Measurements from ENCODE around the gene FBXW5. TPM values are rescaled to one million over a fixed set of nuclear protein-coding genes. Genes with fewer than 3 reads are reported as not detected.

The FBXW5 gene
- total RNA-seq, 1 experiment from 2014 or later: 72.6 TPM

DNA sequence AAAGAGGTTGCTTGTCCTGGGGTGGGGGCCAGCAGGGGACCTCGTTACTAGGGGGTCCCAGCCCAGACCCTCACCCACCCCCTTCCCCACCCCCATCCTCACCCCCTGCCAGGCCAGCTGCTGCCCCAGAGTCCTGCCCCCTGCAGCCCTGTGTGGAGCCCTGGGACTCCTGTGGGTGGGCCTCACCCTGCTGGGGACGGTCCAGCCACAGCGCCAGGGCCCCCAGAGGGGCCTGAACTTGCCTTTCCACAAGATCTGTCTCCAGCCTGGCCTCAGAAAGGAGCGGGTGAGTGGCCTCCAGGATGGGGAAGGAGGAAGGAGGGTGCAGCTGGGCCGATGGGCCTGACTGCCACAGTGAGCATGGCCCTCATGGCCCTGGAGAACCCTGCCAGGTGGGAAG lies 25.2 kb upstream of the FBXW5 start:
- ATAC-seq (peak; percentile 22; the same call in 1 of the 2 replicates), DNase-seq (ENCODE audit: low read depth, low spot score) (no peak)
- H3K27me3 ChIP-seq (ENCODE audit: control insufficient read depth, insufficient read depth, low read length): no peaks in the 10 kb centered on the region
- ChIA-PET POLR2A (no interaction called here), CTCF (no interaction called here)
- H3K36me3 ChIP-seq (ENCODE audit: control insufficient read depth, insufficient read depth, low read length): no peaks in the 10 kb centered on the region
- H3K27ac ChIP-seq (ENCODE audit: low read length): no peak overlapping the region
- no peaks in the 10 kb centered on the region for H3K9me3 ChIP-seq (ENCODE audit: control insufficient read depth, insufficient read depth, low read depth, low read length)
- no TSS peak for BruUV-seq (replicated peaks)
- H3K4me1 ChIP-seq (ENCODE audit: control insufficient read depth, insufficient read depth, low read length): peaks cover under 1% of the 10 kb centered on the region; the same call in 1 of the 2 replicates
- in situ Hi-C loops (cut with HindIII; ENCODE audit: low pct_unique_long_range_greater_than_20kb, low sequenced_read_pairs) (no loop called here), intact Hi-C loops (cut with micrococcal nuclease; ENCODE audit: unreplicated experiment) (no loop called here)
- H3K4me3 ChIP-seq (ENCODE audit: low read depth in 2 of 2, low read length in 2 of 2): no peak overlapping the region
- TF ChIP-seq POLR2AphosphoS5 (IDR thresholded peaks at IDR 0.05; ENCODE audit: low read depth, low read length) (no peak), TCF7L2 (IDR thresholded peaks at IDR 0.05; ENCODE audit: low read depth, low read length) (no peak), SIN3A (IDR thresholded peaks at IDR 0.05; ENCODE audit: borderline replicate concordance, insufficient read depth, low read depth, low read length) (no peak)
- TF ChIP-seq, protein P1, sequence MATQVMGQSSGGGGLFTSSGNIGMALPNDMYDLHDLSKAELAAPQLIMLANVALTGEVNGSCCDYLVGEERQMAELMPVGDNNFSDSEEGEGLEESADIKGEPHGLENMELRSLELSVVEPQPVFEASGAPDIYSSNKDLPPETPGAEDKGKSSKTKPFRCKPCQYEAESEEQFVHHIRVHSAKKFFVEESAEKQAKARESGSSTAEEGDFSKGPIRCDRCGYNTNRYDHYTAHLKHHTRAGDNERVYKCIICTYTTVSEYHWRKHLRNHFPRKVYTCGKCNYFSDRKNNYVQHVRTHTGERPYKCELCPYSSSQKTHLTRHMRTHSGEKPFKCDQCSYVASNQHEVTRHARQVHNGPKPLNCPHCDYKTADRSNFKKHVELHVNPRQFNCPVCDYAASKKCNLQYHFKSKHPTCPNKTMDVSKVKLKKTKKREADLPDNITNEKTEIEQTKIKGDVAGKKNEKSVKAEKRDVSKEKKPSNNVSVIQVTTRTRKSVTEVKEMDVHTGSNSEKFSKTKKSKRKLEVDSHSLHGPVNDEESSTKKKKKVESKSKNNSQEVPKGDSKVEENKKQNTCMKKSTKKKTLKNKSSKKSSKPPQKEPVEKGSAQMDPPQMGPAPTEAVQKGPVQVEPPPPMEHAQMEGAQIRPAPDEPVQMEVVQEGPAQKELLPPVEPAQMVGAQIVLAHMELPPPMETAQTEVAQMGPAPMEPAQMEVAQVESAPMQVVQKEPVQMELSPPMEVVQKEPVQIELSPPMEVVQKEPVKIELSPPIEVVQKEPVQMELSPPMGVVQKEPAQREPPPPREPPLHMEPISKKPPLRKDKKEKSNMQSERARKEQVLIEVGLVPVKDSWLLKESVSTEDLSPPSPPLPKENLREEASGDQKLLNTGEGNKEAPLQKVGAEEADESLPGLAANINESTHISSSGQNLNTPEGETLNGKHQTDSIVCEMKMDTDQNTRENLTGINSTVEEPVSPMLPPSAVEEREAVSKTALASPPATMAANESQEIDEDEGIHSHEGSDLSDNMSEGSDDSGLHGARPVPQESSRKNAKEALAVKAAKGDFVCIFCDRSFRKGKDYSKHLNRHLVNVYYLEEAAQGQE (IDR thresholded peaks at IDR 0.05; ENCODE audit: insufficient read depth in 1 of 2, low read depth in 2 of 2, low read length in 1 of 2): no peak
- TF ChIP-seq, protein P2, sequence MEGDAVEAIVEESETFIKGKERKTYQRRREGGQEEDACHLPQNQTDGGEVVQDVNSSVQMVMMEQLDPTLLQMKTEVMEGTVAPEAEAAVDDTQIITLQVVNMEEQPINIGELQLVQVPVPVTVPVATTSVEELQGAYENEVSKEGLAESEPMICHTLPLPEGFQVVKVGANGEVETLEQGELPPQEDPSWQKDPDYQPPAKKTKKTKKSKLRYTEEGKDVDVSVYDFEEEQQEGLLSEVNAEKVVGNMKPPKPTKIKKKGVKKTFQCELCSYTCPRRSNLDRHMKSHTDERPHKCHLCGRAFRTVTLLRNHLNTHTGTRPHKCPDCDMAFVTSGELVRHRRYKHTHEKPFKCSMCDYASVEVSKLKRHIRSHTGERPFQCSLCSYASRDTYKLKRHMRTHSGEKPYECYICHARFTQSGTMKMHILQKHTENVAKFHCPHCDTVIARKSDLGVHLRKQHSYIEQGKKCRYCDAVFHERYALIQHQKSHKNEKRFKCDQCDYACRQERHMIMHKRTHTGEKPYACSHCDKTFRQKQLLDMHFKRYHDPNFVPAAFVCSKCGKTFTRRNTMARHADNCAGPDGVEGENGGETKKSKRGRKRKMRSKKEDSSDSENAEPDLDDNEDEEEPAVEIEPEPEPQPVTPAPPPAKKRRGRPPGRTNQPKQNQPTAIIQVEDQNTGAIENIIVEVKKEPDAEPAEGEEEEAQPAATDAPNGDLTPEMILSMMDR (IDR thresholded peaks at IDR 0.05): no peak

DNA sequence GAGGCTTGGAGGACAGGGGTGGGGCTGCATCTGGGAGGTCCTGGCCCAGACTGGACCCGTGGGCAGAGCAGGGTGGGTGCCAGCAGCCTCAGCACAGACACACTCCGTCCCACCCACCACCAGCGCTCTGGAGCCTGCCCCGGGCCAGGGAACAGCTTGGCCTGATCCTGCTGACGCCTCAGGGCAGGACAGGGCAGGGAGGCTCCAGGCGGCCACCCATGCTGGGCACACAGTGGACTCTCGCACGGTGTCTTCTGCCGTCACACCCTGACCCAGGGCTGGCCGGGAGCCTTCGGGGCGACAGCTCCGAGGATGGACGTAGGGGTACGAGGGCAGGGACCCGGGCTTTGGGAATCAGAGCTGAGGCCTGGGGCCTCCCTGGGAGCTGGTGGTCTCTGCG lies 24.6 kb upstream of the FBXW5 start:
- BruUV-seq (replicated peaks): no TSS peak
- ATAC-seq: no peak
- intact Hi-C loops (cut with micrococcal nuclease; ENCODE audit: unreplicated experiment): no loop called here
- TF ChIP-seq, protein P1 (IDR thresholded peaks at IDR 0.05; ENCODE audit: insufficient read depth in 1 of 2, low read depth in 2 of 2, low read length in 1 of 2): no peak
- TF ChIP-seq TCF7L2 (IDR thresholded peaks at IDR 0.05; ENCODE audit: low read depth, low read length) (no peak), POLR2AphosphoS5 (IDR thresholded peaks at IDR 0.05; ENCODE audit: low read depth, low read length) (no peak), SIN3A (IDR thresholded peaks at IDR 0.05; ENCODE audit: borderline replicate concordance, insufficient read depth, low read depth, low read length) (no peak)
- TF ChIP-seq, protein P2 (IDR thresholded peaks at IDR 0.05): no peak
- Histone ChIP-seq H3K4me3 (ENCODE audit: low read depth in 2 of 2, low read length in 2 of 2) (no peak overlapping the region), H3K36me3 (ENCODE audit: control insufficient read depth, insufficient read depth, low read length) (no peaks in the 10 kb centered on the region), H3K27ac (ENCODE audit: low read length) (no peak overlapping the region), H3K9me3 (ENCODE audit: control insufficient read depth, insufficient read depth, low read depth, low read length) (no peaks in the 10 kb centered on the region), H3K27me3 (ENCODE audit: control insufficient read depth, insufficient read depth, low read length) (no peaks in the 10 kb centered on the region), H3K4me1 (ENCODE audit: control insufficient read depth, insufficient read depth, low read length) (peaks cover 5% of the 10 kb centered on the region; the same call in 1 of the 2 replicates)
- DNase-seq (ENCODE audit: low read depth, low spot score): no peak
- ChIA-PET CTCF (no interaction called here), POLR2A (no interaction called here)
- in situ Hi-C loops (cut with HindIII; ENCODE audit: low pct_unique_long_range_greater_than_20kb, low sequenced_read_pairs): no loop called here
